Measurements from ENCODE around the gene AK8. TPM values are rescaled to one million over a fixed set of nuclear protein-coding genes. Genes with fewer than 3 reads are reported as not detected.

The AK8 gene
- total RNA-seq, 6 experiments from 2014 or later: 0.07 to 0.24 (median 0.12) TPM; not detected in 1

DNA sequence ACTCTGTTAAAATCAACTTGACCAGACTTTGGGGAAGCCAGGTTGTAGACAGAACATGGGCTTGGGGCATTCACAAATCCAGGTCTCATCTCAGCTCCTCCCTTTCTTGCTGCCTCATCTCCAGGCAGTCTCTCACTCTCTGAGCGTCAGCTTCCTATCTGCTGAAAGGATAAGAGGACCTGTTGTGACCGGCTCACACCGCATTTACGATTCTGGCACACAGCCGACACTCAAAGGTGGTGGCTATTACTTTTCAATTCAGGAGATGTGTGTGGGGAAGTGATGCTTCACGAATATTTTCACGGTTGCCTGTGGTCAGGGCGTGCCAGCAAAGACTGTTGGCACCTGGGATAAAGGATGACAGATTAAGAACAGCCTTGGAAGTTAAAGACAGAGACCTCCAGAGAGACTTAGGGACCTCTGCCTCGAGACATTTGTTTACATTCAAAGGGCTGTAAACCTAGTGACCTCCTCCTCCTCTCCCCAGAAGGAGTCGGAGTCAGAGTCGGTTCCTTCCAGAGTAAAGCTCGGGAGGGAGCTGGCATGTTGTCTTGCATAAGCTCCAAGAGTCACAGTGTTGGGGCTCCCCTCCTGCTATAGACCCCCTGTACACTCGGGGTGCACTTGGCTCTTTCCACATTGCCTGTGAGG, 83.2 kb downstream of the AK8 start:
- Mint-ChIP-seq H3K9me3 (no peaks in the 10 kb centered on the region), H3K36me3 (ENCODE audit: low read depth) (no peaks in the 10 kb centered on the region), H3K4me1 (ENCODE audit: low read depth) (peaks cover 20% of the 10 kb centered on the region), H3K4me3 (no peak overlapping the region), H3K27ac (no peak overlapping the region), H3K27me3 (ENCODE audit: insufficient read depth) (peaks cover 41% of the 10 kb centered on the region)
- TF ChIP-seq, protein P1, sequence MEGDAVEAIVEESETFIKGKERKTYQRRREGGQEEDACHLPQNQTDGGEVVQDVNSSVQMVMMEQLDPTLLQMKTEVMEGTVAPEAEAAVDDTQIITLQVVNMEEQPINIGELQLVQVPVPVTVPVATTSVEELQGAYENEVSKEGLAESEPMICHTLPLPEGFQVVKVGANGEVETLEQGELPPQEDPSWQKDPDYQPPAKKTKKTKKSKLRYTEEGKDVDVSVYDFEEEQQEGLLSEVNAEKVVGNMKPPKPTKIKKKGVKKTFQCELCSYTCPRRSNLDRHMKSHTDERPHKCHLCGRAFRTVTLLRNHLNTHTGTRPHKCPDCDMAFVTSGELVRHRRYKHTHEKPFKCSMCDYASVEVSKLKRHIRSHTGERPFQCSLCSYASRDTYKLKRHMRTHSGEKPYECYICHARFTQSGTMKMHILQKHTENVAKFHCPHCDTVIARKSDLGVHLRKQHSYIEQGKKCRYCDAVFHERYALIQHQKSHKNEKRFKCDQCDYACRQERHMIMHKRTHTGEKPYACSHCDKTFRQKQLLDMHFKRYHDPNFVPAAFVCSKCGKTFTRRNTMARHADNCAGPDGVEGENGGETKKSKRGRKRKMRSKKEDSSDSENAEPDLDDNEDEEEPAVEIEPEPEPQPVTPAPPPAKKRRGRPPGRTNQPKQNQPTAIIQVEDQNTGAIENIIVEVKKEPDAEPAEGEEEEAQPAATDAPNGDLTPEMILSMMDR (IDR thresholded peaks at IDR 0.05): no peak
- DNase-seq: no peak

DNA sequence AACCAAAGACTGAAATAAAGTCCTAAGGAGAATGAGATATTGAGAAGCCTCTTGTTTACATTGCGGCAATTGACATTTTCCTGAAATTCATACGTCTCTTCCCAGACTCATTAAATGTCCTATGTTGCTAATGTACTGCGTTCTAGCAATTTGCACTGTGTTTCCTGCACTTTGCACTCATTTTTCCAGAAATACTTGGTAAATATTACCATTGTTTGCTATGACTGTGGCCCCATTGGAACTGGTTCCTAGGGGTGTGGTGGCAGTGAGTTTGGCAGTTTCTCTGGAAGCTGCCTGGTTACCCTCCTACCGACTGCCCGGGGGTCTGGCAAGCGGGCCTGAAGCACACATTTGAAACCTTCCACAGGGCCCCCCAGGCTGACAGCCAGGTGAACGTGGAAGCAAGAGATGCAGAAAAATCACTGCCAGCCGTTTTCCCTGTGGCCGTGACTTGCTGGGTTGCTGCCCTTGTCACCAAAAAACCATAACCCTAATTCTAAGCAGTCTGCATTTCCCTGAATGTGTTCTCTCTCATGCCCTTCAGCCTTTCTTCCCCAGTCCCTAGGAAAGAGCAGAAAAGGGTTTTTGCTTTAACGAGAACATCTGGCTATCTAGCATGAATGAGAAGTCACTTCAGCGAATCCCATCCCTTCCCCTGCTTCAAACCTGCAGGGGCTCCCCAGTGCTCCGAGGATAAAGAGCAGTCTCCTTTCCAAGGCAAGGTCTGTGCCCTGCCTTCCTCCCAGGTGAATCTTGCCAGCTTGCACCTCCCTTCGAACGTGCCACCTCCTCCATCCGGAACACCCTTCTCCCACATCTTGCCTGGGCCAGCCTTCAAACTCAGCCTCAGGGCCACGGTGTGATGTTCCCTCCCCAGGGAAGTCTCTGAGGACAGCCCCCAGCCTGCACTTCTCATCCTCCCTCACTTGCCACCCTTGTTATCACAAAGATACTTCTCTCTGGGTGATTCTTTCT, 84.2 kb downstream of the AK8 start:
- Mint-ChIP-seq H3K4me3 (no peak overlapping the region), H3K27me3 (ENCODE audit: insufficient read depth) (peaks cover 46% of the 10 kb centered on the region)

DNA sequence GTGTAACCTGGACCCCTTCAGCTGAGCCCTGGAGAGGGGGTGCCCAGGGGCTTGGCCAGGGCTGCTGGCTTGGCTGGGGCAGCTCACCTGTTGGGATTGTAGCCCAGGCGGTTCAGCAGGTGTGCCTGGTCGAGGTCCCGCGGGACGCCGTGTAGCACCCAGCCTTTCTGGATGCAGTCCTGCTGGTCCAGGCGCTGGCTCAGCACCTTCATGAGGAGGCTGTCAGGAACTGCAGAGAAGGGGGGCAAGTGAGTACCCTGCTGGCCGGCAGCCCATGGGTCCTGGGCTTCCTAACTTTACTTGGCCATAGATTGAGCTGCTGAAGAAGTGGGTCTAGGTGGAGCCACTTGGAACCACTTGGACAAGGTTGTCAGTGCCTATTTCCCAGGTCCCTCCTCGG, 85.5 kb downstream of the AK8 start:
- H3K27ac Mint-ChIP-seq: no peak overlapping the region
- H3K9me3 Mint-ChIP-seq: peaks cover 11% of the 10 kb centered on the region; the same call in 1 of the 2 replicates
- H3K4me3 Mint-ChIP-seq: no peak overlapping the region
- TF ChIP-seq, protein P1 (IDR thresholded peaks at IDR 0.05): no peak
- no peak for DNase-seq
- no peaks in the 10 kb centered on the region for H3K4me1 Mint-ChIP-seq (ENCODE audit: low read depth)
- peaks cover 46% of the 10 kb centered on the region for H3K27me3 Mint-ChIP-seq (ENCODE audit: insufficient read depth)
- H3K36me3 Mint-ChIP-seq (ENCODE audit: low read depth): no peaks in the 10 kb centered on the region; the same call in 1 of the 2 replicates

More for the DNA sequence above, 84.2 kb downstream of the AK8 start:
- DNase-seq: no peak
- Mint-ChIP-seq H3K9me3 (no peaks in the 10 kb centered on the region), H3K27ac (no peak overlapping the region), H3K4me1 (ENCODE audit: low read depth) (peaks cover 10% of the 10 kb centered on the region), H3K36me3 (ENCODE audit: low read depth) (no peaks in the 10 kb centered on the region)
- TF ChIP-seq, protein P1 (IDR thresholded peaks at IDR 0.05): no peak

DNA sequence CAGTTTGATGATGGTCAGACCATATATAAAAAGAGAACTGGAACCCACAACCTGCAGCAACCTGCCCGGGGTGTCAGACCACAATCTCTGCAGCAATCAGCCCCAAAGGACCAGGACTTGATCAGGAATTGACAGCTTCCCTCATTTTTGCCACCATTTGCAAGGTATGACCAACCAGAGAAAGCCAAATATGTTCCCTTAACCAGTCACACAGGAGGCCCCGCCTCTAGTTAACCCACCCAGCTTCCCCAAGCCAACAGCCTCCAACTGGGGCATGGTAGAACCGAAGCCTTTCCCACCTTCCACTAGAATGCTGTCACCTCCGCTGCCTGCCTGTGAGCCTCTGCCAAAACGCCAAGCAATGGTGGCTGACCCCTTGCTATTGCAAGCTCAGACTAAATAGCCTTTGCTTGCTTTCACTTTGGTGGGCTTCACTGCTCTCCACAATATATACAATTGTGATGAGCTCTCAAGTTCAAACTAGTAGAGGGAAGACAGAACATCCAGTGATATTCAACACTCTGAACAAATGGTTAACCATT, 86.3 kb downstream of the AK8 start:
- Mint-ChIP-seq H3K27me3 (ENCODE audit: insufficient read depth) (peaks cover 45% of the 10 kb centered on the region), H3K9me3 (peaks cover 12% of the 10 kb centered on the region; the same call in 1 of the 2 replicates), H3K4me1 (ENCODE audit: low read depth) (no peaks in the 10 kb centered on the region), H3K27ac (no peak overlapping the region), H3K36me3 (ENCODE audit: low read depth) (no peaks in the 10 kb centered on the region; the same call in 1 of the 2 replicates), H3K4me3 (no peak overlapping the region)
- DNase-seq: no peak
- TF ChIP-seq, protein P1 (IDR thresholded peaks at IDR 0.05): no peak

DNA sequence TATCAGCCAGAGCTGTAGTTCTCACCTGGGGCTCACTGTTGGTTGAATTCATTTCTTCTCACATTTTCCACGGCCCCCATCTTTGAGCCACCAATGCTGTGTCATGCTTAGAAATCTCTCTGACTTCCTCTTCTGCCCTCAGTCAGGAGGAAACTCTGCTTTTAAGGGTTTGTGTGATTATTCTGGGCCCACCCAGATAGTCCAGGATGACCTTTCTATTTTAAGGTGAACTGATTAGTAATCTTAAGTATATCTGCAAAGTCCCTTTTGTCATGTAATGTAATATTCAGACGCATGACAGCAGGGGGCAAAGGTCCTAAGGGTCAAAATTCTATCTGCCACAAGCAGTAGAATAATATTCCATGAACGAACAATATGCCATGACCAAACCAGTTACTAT, 88.4 kb downstream of the AK8 start:
- Mint-ChIP-seq H3K4me3 (no peak overlapping the region), H3K9me3 (peaks cover 12% of the 10 kb centered on the region; the same call in 1 of the 2 replicates), H3K4me1 (ENCODE audit: low read depth) (no peaks in the 10 kb centered on the region), H3K27ac (no peak overlapping the region), H3K36me3 (ENCODE audit: low read depth) (no peaks in the 10 kb centered on the region; the same call in 1 of the 2 replicates), H3K27me3 (ENCODE audit: insufficient read depth) (peaks cover 43% of the 10 kb centered on the region)
- TF ChIP-seq, protein P1 (IDR thresholded peaks at IDR 0.05): no peak
- no peak for DNase-seq
